GM18498 (cell line): Measurements from ENCODE around the gene EXOC2.

ENCODE experiments used
- ATAC-seq: cut with Tn5 transposase; IDR thresholded peaks from one replicate; pipeline ENCODE4 v1.9.1; 2021; ENCODE audit warnings: mild to moderate bottlenecking, moderate library complexity; ENCODE audit not compliant: unreplicated experiment

Gene EXOC2

GRCh38 chr6:692858-693722 lies at the start of gene EXOC2:
Gene EXOC2 (minus strand): TSS chr6:693139. CDS start chr6:637818, 55,321 bp downstream.
- peak; percentile 91 for ATAC-seq

DNA sequence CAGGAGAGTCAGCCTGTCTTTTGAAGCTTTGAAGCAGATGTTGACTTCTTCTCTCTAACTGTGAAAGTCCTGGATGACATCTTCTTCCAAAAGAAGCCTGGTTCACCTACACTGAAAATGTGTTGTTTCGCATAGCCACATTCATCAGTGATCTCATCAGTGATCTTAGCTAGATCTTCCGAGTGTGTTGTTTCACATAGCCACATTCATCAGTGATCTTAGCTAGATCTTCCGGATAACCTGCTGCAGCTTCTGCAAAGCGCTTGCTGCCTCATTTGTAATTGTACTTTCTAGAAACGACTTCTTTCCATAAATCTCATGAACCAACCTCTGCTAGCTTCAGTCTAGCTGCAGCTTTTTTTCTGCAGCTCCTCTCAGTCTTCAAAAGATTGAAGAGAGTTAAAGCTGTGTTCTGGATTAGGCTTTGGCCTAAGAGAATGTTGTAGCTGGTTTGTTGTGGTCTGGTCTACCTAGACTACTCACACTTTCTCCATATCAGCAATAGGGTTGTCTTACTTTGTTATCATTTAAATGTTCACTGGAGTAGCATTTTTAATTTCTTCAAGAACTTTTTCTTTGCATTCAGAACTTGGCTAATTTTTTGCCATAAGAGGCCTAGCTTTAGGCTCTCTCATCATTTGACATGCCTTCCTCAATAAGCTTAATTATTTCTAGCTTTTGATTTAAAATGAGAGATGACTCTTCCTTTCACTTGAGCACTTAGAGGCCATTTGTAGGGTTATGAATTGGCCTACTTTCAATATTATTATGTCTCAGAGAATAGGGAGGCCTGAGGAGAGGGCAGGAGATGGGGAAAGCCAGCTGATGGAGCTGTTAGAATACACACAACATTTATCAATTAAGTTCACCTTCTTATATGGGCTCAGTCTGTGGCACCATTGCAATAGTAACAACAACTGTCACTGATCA lies 48.7 kb upstream of the EXOC2 start:
- no peak for ATAC-seq

DNA sequence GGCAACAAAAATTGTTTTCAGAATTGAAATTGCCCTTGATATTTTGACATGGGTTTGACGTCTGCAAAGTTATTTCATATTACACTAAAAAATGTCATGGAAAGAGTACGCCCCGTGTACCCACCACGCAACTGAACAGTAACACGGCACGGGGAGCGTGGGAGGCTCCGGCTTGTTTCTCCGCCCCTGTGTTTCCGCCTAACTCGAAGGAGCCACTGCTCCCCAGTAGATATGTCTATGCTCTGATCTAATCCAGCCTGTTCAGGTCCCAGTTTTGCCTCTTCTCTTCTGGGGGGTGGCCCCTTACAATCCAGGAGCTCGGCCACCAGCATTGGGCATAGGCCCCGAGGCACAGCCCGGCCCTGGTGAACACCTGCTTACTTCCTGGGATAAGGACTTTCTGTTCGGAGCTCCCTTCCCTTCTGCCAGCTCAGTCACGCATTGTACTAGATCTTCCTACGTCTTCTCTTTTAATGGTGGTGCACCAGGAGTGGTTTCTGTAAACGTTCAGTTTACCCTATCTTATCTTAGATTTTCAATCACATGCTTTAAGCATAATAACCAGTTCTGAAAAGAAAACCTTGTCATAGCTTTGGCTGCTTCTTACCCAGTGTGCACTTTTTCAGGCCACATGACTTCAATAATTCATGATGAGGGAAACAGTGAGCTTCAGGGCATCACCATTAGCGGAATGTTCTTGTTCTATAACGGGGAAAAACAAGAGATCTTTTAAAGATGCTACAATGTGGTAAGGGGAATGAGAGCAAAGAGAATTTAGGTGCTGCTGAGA lies 43.9 kb upstream of the EXOC2 start:
- no peak for ATAC-seq

- ATAC-seq, result no peak
Observed at GRCh38 chr6:733431-734219, 40.7 kb upstream of the EXOC2 start.

GRCh38 chr6:731924-732323 lies 39.0 kb upstream of the EXOC2 start:
- no peak for ATAC-seq

- ATAC-seq, result no peak
Observed at GRCh38 chr6:729606-730320, 36.8 kb upstream of the EXOC2 start.

GRCh38 chr6:727856-728255 lies 34.9 kb upstream of the EXOC2 start:
- ATAC-seq, result no peak

DNA sequence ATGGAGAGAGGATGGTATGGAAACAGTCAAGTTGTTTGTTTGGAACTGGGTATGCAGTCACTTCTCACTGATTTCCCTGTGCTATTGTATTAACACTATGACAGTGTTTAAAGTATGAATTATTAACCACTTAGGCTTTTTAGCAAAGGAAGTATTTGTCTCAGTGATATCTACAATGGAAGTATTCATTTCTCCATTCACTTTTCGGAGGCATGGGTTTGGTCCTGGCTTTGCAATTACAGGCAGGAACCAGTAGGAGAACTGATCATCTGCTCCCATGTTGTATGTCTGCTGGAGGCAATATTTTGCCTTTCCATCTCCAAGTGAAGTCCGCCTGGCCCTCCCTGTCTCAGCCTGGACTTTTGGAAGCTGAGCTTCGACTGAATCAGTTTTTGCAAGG lies 30.6 kb upstream of the EXOC2 start:
- no peak for ATAC-seq

GRCh38 chr6:722608-723007 lies 29.7 kb upstream of the EXOC2 start:
- ATAC-seq, result no peak

DNA sequence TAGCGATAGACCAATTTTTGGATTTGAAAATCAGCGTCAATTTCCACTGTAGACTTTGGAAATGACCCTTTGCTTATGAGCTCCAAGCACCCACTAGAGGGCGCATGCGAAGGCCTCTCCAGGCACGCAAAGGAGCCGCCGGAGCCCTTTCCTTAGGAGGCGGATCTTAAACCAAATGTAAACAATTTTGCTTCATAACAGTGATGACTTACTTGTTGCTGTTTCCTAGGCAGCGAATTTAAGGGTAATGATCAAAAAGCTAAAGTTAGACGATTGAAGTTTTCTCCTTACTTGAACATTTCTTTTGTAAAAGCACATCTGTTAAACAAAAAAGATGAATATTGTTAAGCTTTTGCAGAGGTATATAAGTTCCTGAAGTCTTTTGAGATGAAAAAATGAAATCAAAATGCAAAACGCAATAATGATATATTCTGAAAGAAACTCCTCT lies 29.2 kb upstream of the EXOC2 start:
- ATAC-seq, result no peak

- ATAC-seq, result no peak
Observed at GRCh38 chr6:718345-718744, 25.4 kb upstream of the EXOC2 start.

- no peak for ATAC-seq
Observed at GRCh38 chr6:717135-717534, 24.2 kb upstream of the EXOC2 start.

- ATAC-seq, result no peak
Observed at GRCh38 chr6:715709-716491, 23.0 kb upstream of the EXOC2 start.

DNA sequence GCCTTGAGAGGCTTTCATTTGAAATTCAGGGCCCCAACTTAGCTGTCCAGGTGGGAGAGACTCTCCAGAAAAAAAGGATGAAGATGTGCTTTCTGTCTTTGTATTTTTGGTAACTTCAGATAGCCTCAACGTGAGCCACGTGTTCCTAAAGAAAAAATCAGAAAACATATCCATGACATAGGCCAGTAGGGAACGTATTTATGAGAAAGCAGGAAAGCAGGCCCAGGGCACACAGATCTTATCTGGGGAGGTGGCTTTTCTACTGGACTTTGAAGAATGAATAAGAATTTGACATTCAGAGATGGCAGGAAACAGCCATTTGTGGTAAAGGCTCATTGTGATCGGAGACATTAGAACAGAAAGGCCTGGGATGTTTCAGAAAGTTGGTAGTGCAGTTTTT lies 21.2 kb upstream of the EXOC2 start:
- no peak for ATAC-seq

DNA sequence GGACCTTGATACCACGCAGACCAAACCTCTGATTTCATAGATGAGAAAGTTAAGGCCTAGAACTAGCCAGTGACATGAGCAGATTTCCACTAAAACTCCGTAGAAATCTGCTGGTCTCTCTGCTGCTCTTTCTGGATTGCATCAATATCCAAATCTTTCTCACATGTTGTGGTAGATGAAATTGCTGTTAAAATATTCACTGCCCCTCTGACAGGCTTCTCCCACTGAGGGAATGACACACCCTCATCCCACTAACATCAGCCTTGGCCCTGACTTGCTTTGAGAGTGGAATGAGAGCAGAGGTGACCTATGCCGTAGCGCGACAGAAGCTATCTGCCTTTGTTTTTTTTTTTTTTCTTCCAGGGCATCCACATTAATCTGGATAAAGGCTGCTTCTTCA lies 20.4 kb upstream of the EXOC2 start:
- no peak for ATAC-seq

- no peak for ATAC-seq
Observed at GRCh38 chr6:712805-713204, 19.9 kb upstream of the EXOC2 start.

DNA sequence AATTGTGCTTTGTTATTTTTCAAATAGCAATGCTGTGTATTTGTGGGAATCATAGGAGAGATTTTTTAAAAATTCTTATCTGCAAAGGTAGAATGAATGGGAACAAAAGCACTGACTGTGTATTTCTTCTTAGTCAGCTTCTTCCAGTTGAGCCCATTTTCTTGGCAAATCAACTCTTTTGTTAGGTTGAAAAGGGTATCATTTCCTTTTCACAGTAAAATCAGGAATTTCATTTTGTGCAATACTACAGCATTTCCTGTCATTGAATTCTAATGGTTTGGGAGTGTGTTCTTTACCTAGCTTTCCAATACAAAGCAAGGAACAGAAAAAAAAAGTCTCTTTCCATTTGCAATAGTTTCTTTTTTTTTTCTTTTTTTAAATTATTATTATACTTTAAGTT lies 19.0 kb upstream of the EXOC2 start:
- no peak for ATAC-seq

DNA sequence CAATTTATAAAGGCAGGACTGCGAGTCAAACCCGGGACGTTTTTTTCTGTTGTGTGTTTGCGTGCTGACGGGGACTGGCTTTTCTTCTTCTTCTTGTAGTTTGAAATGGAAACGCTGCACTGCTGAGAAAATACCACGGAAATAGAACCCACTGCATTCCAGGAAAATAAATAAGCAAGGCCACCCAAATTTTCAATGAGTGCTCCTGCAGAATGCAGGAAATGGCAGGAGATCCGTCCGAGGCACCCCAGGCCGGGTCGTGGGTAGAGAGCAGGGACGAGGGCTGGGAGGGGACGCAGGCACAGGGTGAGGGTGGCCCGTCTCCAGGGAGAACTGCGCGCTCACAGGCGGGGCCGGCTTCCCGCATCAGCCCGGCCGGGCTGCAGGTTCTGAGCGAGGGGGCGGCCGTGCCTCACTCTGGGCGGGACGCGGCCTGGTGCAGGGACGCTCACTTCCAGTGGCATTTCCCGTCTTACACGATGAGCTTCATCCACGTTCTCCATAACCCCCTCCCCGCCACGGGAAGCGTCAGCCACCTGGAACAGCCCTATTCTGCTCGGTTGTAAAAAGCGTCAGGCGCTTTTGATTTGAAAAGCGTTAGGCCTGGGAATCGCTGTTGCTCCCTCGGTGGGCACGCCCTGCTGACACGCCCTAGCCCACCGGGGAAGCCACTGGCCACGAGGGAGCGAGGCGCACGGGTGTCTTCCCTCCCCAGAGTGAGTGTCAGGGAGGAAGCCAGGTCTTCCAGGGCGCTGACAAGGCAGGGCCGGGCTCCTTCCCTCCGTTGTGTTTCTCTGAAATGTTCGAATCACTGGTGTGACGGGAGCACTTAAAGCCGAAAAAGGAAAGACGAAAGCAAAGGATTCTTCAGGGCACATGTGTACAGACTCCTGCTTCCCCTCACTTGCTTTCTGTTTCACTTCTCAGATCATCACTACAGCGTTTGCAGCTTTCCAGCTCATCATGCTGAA lies 17.9 kb upstream of the EXOC2 start:
- ATAC-seq, result peak; percentile 85
